ENCODE measurements around the gene HBG2. TPM values are rescaled to one million over a fixed set of nuclear protein-coding genes. Genes with fewer than 3 reads are reported as not detected.

Gene HBG2
- total and polyA plus RNA-seq, 9 of the 15 experiments (the other 6 are each of a cell fraction or from before 2014, with no cell fraction given): 1,626 to 58,619 (median 10,515) TPM

- TF ChIP-seq, protein P1, sequence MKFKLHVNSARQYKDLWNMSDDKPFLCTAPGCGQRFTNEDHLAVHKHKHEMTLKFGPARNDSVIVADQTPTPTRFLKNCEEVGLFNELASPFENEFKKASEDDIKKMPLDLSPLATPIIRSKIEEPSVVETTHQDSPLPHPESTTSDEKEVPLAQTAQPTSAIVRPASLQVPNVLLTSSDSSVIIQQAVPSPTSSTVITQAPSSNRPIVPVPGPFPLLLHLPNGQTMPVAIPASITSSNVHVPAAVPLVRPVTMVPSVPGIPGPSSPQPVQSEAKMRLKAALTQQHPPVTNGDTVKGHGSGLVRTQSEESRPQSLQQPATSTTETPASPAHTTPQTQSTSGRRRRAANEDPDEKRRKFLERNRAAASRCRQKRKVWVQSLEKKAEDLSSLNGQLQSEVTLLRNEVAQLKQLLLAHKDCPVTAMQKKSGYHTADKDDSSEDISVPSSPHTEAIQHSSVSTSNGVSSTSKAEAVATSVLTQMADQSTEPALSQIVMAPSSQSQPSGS (CRISPR knock-in tag; IDR thresholded peaks at IDR 0.05): no peak
- no peak for TF ChIP-seq SMC3 (conservative IDR thresholded peaks at IDR 0.05; ENCODE audit: insufficient read depth, low read depth, low read length)
- TF ChIP-seq PHB (CRISPR knock-in tag; IDR thresholded peaks at IDR 0.05): no peak
- TF ChIP-seq ZNF146 (CRISPR knock-in tag; IDR thresholded peaks at IDR 0.05; ENCODE audit: unreplicated experiment): no peak
- TF ChIP-seq XRCC5 (IDR thresholded peaks at IDR 0.05; ENCODE audit: low read depth, low read length): no peak
- no peak for TF ChIP-seq ZNF274 (IDR thresholded peaks at IDR 0.05; ENCODE audit: borderline replicate concordance, low read depth, low read length)
- TF ChIP-seq ELK3 (CRISPR knock-in tag; IDR thresholded peaks at IDR 0.05): no peak
- no peak for TF ChIP-seq FOXA1 (IDR thresholded peaks at IDR 0.05; ENCODE audit: borderline replicate concordance)
- no peak for TF ChIP-seq PCBP2 (IDR thresholded peaks at IDR 0.05; ENCODE audit: low read depth, low read length, poor library complexity, severe bottlenecking)
- no peak for TF ChIP-seq MYBL2 (IDR thresholded peaks at IDR 0.05; ENCODE audit: low read depth)
- TF ChIP-seq MYBL2 (CRISPR knock-in tag; IDR thresholded peaks at IDR 0.05; ENCODE audit: borderline replicate concordance): no peak
- no peak for TF ChIP-seq ZNF232 (CRISPR knock-in tag; IDR thresholded peaks at IDR 0.05)
- TF ChIP-seq ZNF592 (IDR thresholded peaks at IDR 0.05): peak; percentile 95
These were observed 33.7 kb upstream of the HBG2 start (continued) for GRCh38 chr11:5288108-5288905.
